Astrocyte (in vitro differentiated cells and primary cell): ENCODE results near the gene C13orf46. TPM values are rescaled to one million over a fixed set of nuclear protein-coding genes. Genes with fewer than 3 reads are reported as not detected.

Experiments used
- DNase-seq: peaks from one replicate; pipeline ENCODE4 v3.0.0-alpha.2; 2010; ENCODE audit warnings: low read depth
- FAIRE-seq: peaks from 2 replicates; lab custom pipeline; 2011; peaks lifted over from hg19 to GRCh38; lab: Jason Lieb, UNC
- H2AFZ ChIP-seq: 2 replicates; pipeline ENCODE4 v1.6.0; 2012; ENCODE audit warnings: low read depth, low read length, inconsistent platforms
- H3K27ac ChIP-seq: 2 replicates; pipeline ENCODE4 v1.5.1; 2011; ENCODE audit warnings: low read depth, low read length, inconsistent platforms
- H3K27me3 ChIP-seq: 2 replicates; pipeline ENCODE4 v1.6.0; 2011; ENCODE audit warnings: low read length, inconsistent platforms; ENCODE audit not compliant: insufficient read depth
- H3K36me3 ChIP-seq: 2 replicates; pipeline ENCODE4 v1.5.1; 2011; ENCODE audit warnings: low read length, inconsistent platforms; ENCODE audit not compliant: insufficient read depth
- H3K4me1 ChIP-seq: 2 replicates; pipeline ENCODE4 v1.5.1; 2011; ENCODE audit warnings: low read length, inconsistent platforms; ENCODE audit not compliant: insufficient read depth
- H3K4me2 ChIP-seq: 2 replicates; pipeline ENCODE4 v1.6.0; 2012; ENCODE audit warnings: low read length, inconsistent platforms
- H3K4me3 ChIP-seq: 2 replicates; pipeline ENCODE4 v1.5.1; 2011; ENCODE audit warnings: low read depth, mild to moderate bottlenecking, low read length, inconsistent platforms; ENCODE audit not compliant: insufficient read depth
- H3K79me2 ChIP-seq: 2 replicates; pipeline ENCODE4 v1.6.0; 2012; ENCODE audit warnings: mild to moderate bottlenecking, low read length, inconsistent platforms; ENCODE audit not compliant: insufficient read depth
- H3K9ac ChIP-seq: 2 replicates; pipeline ENCODE4 v1.6.0; 2012; ENCODE audit warnings: mild to moderate bottlenecking, low read length, inconsistent platforms
- H3K9me3 ChIP-seq: 2 replicates; pipeline ENCODE4 v1.5.1; 2012; ENCODE audit warnings: low read depth, mild to moderate bottlenecking, low read length, inconsistent platforms; ENCODE audit not compliant: insufficient read depth
- H4K20me1 ChIP-seq: 2 replicates; pipeline ENCODE4 v1.6.0; 2012; ENCODE audit warnings: low read length, inconsistent platforms; ENCODE audit not compliant: insufficient read depth
- H3K27ac Mint-ChIP-seq: one replicate; pipeline ENCODE4 v1.8.0; 2021; ENCODE audit warnings: mild to moderate bottlenecking, mixed read lengths; ENCODE audit not compliant: unreplicated experiment
- H3K27me3 Mint-ChIP-seq: one replicate; pipeline ENCODE4 v1.8.0; 2021; ENCODE audit warnings: low read depth, mixed read lengths; ENCODE audit not compliant: unreplicated experiment
- H3K36me3 Mint-ChIP-seq: one replicate; pipeline ENCODE4 v1.8.0; 2021; ENCODE audit warnings: low read depth, mixed read lengths; ENCODE audit not compliant: unreplicated experiment
- H3K4me1 Mint-ChIP-seq: one replicate; pipeline ENCODE4 v1.8.0; 2021; ENCODE audit warnings: low read depth, mixed read lengths; ENCODE audit not compliant: unreplicated experiment
- H3K4me3 Mint-ChIP-seq: one replicate; pipeline ENCODE4 v1.8.0; 2021; ENCODE audit warnings: mild to moderate bottlenecking, moderate library complexity, mixed read lengths; ENCODE audit not compliant: unreplicated experiment
- H3K9me3 Mint-ChIP-seq: one replicate; pipeline ENCODE4 v1.8.0; 2021; ENCODE audit warnings: mild to moderate bottlenecking, mixed read lengths; ENCODE audit not compliant: unreplicated experiment
- CTCF ChIP-seq: IDR thresholded peaks from 2 replicates; pipeline ENCODE4 v1.5.1; 2011; ENCODE audit warnings: low read depth, mild to moderate bottlenecking, inconsistent platforms, low read length, moderate library complexity; ENCODE audit not compliant: insufficient read depth
- EZH2 ChIP-seq: IDR thresholded peaks from 2 replicates; pipeline ENCODE4 v1.6.1; 2012; ENCODE audit warnings: mild to moderate bottlenecking, low read length, inconsistent platforms; ENCODE audit not compliant: insufficient read depth
- total RNA-seq: library from RNA; stranded (reverse); gene quantifications from 2 replicates; pipeline ENCODE4 v1.2.1, GENCODE V29; 2021

C13orf46 gene
- total RNA-seq, 1 donor from 2014 or later = 5.0 TPM

GRCh38 chr13:113912596-113912995, 61.3 kb downstream of the C13orf46 start:
- Mint-ChIP-seq H3K4me1 (peaks cover 31% of the 10 kb centered on the region), H3K27ac (peak overlapping the region; percentile 51), H3K36me3 (peaks cover 2% of the 10 kb centered on the region), H3K4me3 (peak overlapping the region; percentile 3), H3K9me3 (peaks cover 6% of the 10 kb centered on the region), H3K27me3 (no peaks in the 10 kb centered on the region)
- no peaks in the 10 kb centered on the region for H3K36me3 ChIP-seq
- no peak overlapping the region for H3K4me3 ChIP-seq
- FAIRE-seq (no peak), DNase-seq (peak; percentile 53)
- peaks cover 22% of the 10 kb centered on the region for H3K4me1 ChIP-seq
- no peak overlapping the region for H3K9ac ChIP-seq
- TF ChIP-seq EZH2 (no peak), CTCF (no peak)
- no peaks in the 10 kb centered on the region for H3K27me3 ChIP-seq
- H3K79me2 ChIP-seq = no peaks in the 10 kb centered on the region
- no peak overlapping the region for H2AFZ ChIP-seq
- H3K4me2 ChIP-seq = no peak overlapping the region
- H3K9me3 ChIP-seq = no peaks in the 10 kb centered on the region
- no peaks in the 10 kb centered on the region for H4K20me1 ChIP-seq
- no peak overlapping the region for H3K27ac ChIP-seq

- FAIRE-seq (peak; percentile 87), DNase-seq (peak; percentile 92)
- peak overlapping the region; percentile 65 for H3K27ac ChIP-seq
- no peaks in the 10 kb centered on the region for H4K20me1 ChIP-seq
- H3K9me3 ChIP-seq = no peaks in the 10 kb centered on the region
- H3K36me3 ChIP-seq = no peaks in the 10 kb centered on the region
- no peak overlapping the region for H2AFZ ChIP-seq
- H3K4me3 ChIP-seq = no peak overlapping the region
- no peaks in the 10 kb centered on the region for H3K27me3 ChIP-seq
- Mint-ChIP-seq H3K9me3 (no peaks in the 10 kb centered on the region), H3K27me3 (no peaks in the 10 kb centered on the region), H3K4me1 (peaks cover 49% of the 10 kb centered on the region), H3K4me3 (peak overlapping the region; percentile 73), H3K36me3 (peaks cover 2% of the 10 kb centered on the region), H3K27ac (peak overlapping the region; percentile 95)
- H3K79me2 ChIP-seq = no peaks in the 10 kb centered on the region
- H3K4me1 ChIP-seq = peaks cover 33% of the 10 kb centered on the region
- peak overlapping the region; percentile 77 for H3K4me2 ChIP-seq
- no peak for TF ChIP-seq CTCF
- TF ChIP-seq EZH2 = no peak
- H3K9ac ChIP-seq = peak overlapping the region; percentile 51
Observed at GRCh38 chr13:113907635-113908617, 66.0 kb downstream of the C13orf46 start.

GRCh38 chr13:113906571-113906970, 67.3 kb downstream of the C13orf46 start:
- Histone ChIP-seq H2AFZ (no peak overlapping the region), H3K9me3 (no peaks in the 10 kb centered on the region), H3K27ac (peak overlapping the region; percentile 65), H3K4me2 (no peak overlapping the region), H3K79me2 (no peaks in the 10 kb centered on the region), H3K27me3 (no peaks in the 10 kb centered on the region), H4K20me1 (no peaks in the 10 kb centered on the region), H3K9ac (no peak overlapping the region), H3K36me3 (no peaks in the 10 kb centered on the region), H3K4me3 (no peak overlapping the region), H3K4me1 (peaks cover 35% of the 10 kb centered on the region)
- H3K36me3 Mint-ChIP-seq = peaks cover 2% of the 10 kb centered on the region
- H3K27me3 Mint-ChIP-seq = no peaks in the 10 kb centered on the region
- no peaks in the 10 kb centered on the region for H3K9me3 Mint-ChIP-seq
- no peak for DNase-seq
- peaks cover 49% of the 10 kb centered on the region for H3K4me1 Mint-ChIP-seq
- no peak for TF ChIP-seq EZH2
- no peak for TF ChIP-seq CTCF
- H3K27ac Mint-ChIP-seq = no peak overlapping the region
- no peak overlapping the region for H3K4me3 Mint-ChIP-seq
- no peak for FAIRE-seq
